Mesenchymal stem cell (in vitro differentiated cells and primary cell): ENCODE measurements around the gene PARD3.

Source experiments
- DNase-seq: peaks from one replicate; pipeline ENCODE4 v3.0.0-alpha.2; 2013
- H2AFZ ChIP-seq: one replicate; pipeline ENCODE4 v1.6.1; 2013; ENCODE audit warnings: low read depth, mild to moderate bottlenecking, control low read depth, inconsistent platforms, low read length, moderate library complexity
- H2AK5ac ChIP-seq: 2 replicates; pipeline ENCODE4 v1.6.1; 2013; ENCODE audit warnings: low read length, moderate library complexity, mild to moderate bottlenecking, inconsistent platforms; ENCODE audit not compliant: severe bottlenecking
- H2BK120ac ChIP-seq: one replicate; pipeline ENCODE4 v1.6.1; 2013; ENCODE audit warnings: low read depth, mild to moderate bottlenecking, inconsistent platforms, low read length, moderate library complexity
- H2BK12ac ChIP-seq, 2 experiments: one replicate each; pipeline ENCODE4 v1.6.1; 2013; ENCODE audit warnings: inconsistent platforms in 2 of 2, low read length in 2 of 2, mild to moderate bottlenecking in 2 of 2, moderate library complexity in 2 of 2, control low read depth in 1 of 2
- H2BK15ac ChIP-seq: one replicate; pipeline ENCODE4 v1.6.1; 2013; ENCODE audit warnings: mild to moderate bottlenecking, low read depth, inconsistent platforms; ENCODE audit not compliant: poor library complexity, severe bottlenecking
- H2BK5ac ChIP-seq: 2 replicates; pipeline ENCODE4 v1.6.1; 2013; ENCODE audit warnings: low read depth, mild to moderate bottlenecking, low read length, control low read depth, inconsistent platforms; ENCODE audit not compliant: poor library complexity, severe bottlenecking
- H3K14ac ChIP-seq, 2 experiments: one replicate each; pipeline ENCODE4 v1.6.1; 2013; ENCODE audit warnings: inconsistent platforms in 2 of 2, low read length in 2 of 2, control low read depth in 1 of 2, mild to moderate bottlenecking in 1 of 2, moderate library complexity in 1 of 2
- H3K18ac ChIP-seq, 2 experiments: one replicate each; pipeline ENCODE4 v1.6.1; 2013; ENCODE audit warnings: inconsistent platforms in 2 of 2, low read length in 2 of 2, control low read depth in 1 of 2, low read depth in 1 of 2, mild to moderate bottlenecking in 1 of 2
- H3K23ac ChIP-seq, 2 experiments: one replicate each; pipeline ENCODE4 v1.6.1; 2013; ENCODE audit warnings: inconsistent platforms in 2 of 2, low read length in 2 of 2, mild to moderate bottlenecking in 2 of 2, moderate library complexity in 2 of 2, control low read depth in 1 of 2
- H3K27ac ChIP-seq: 2 replicates; pipeline ENCODE4 v1.5.1; 2013; ENCODE audit warnings: mild to moderate bottlenecking, moderate library complexity, low read length, control low read depth, inconsistent platforms; ENCODE audit not compliant: poor library complexity, severe bottlenecking
- H3K27me3 ChIP-seq, 2 experiments: 2 replicates each; pipeline versions ENCODE4 v1.6.1 to v1.7.0; 2013; ENCODE audit warnings: low read length in 2 of 2, mild to moderate bottlenecking in 2 of 2, moderate library complexity in 2 of 2, control low read depth in 1 of 2, inconsistent platforms in 1 of 2; ENCODE audit not compliant: control insufficient read depth in 1 of 2, insufficient read depth in 1 of 2
- H3K36me3 ChIP-seq, 2 experiments: 2 replicates each; pipeline versions ENCODE4 v1.6.1 to v1.7.0; 2013; ENCODE audit warnings: low read length in 2 of 2, control low read depth in 1 of 2, inconsistent platforms in 1 of 2, low read depth in 1 of 2, mild to moderate bottlenecking in 1 of 2; ENCODE audit not compliant: insufficient read depth in 2 of 2, control insufficient read depth in 1 of 2
- H3K4ac ChIP-seq, 2 experiments: one replicate each; pipeline ENCODE4 v1.6.1; 2013; ENCODE audit warnings: inconsistent platforms in 2 of 2, low read length in 2 of 2, mild to moderate bottlenecking in 2 of 2, moderate library complexity in 2 of 2, control low read depth in 1 of 2, low read depth in 1 of 2
- H3K4me1 ChIP-seq: 2 replicates; pipeline ENCODE4 v1.6.1; 2013; ENCODE audit warnings: low read depth, low read length, control low read depth; ENCODE audit not compliant: control insufficient read depth, insufficient read depth
- H3K4me2 ChIP-seq: 2 replicates; pipeline ENCODE4 v1.6.1; 2013; ENCODE audit warnings: low read length, mild to moderate bottlenecking, inconsistent platforms; ENCODE audit not compliant: poor library complexity, severe bottlenecking
- H3K4me3 ChIP-seq, 2 experiments: 2 replicates each; pipeline versions ENCODE4 v1.5.1 to v1.7.0; 2013; ENCODE audit warnings: low read length in 2 of 2, mild to moderate bottlenecking in 2 of 2, control low read depth in 1 of 2, low read depth in 1 of 2; ENCODE audit not compliant: insufficient read depth in 1 of 2
- H3K79me1 ChIP-seq: replicated peaks from 2 replicates; pipeline ENCODE4 v1.6.1; 2013; ENCODE audit warnings: mild to moderate bottlenecking, control low read depth, low read length, inconsistent platforms; ENCODE audit not compliant: poor library complexity, severe bottlenecking
- H3K9ac ChIP-seq: 2 replicates; pipeline ENCODE4 v1.7.0; 2013; ENCODE audit warnings: mild to moderate bottlenecking, low read length, moderate library complexity
- H3K9me3 ChIP-seq: 2 replicates; pipeline ENCODE4 v1.7.0; 2013; ENCODE audit warnings: mild to moderate bottlenecking, low read length; ENCODE audit not compliant: control insufficient read depth
- H4K8ac ChIP-seq: one replicate; pipeline ENCODE4 v1.6.1; 2013; ENCODE audit warnings: inconsistent platforms, mild to moderate bottlenecking, low read length, moderate library complexity
- H4K91ac ChIP-seq: one replicate; pipeline ENCODE4 v1.6.1; 2013; ENCODE audit warnings: mild to moderate bottlenecking, low read length, inconsistent platforms
- WGBS: methylation state at CpG from one replicate; pipeline ENCODE4 v1.1.7; 2013; ENCODE audit warnings: mixed read lengths; 5-methylcytosine and 5-hydroxymethylcytosine counted together

Gene PARD3

DNA sequence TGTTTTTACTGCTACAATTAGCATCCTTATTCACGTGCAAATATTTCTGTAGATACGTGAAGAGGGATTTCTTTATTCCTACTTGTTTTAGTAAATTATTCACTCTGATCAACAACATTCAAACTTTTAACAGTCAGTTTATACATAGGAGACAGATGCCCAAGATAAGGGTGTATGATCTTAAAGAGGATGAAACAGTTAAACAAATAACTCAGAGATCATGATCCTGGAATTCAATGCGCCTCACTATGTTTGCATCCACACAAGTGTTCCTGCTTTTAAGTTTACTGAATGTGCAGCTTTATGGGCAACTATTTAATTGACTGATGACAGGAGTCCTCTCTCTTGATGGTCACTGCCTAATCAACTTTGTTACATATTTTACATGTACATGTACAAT is 394.8 kb downstream of the PARD3 start:
- no CpG with 5 or more reads among the region's 3 CpGs for WGBS
- Histone ChIP-seq H3K79me1 (peaks cover 12% of the 10 kb centered on the region), H2BK120ac (no peak overlapping the region), H3K36me3 (no peaks in the 10 kb centered on the region), H3K27me3 (no peaks in the 10 kb centered on the region), H3K4ac (no peak overlapping the region), H4K8ac (no peak overlapping the region), H3K27ac (no peak overlapping the region), H3K14ac (no peak overlapping the region), H3K9me3 (no peaks in the 10 kb centered on the region), H2BK15ac (no peak overlapping the region), H3K4me3 (no peak overlapping the region), H3K23ac (no peak overlapping the region), H2AFZ (no peak overlapping the region), H2AK5ac (no peak overlapping the region), H2BK5ac (no peak overlapping the region), H3K9ac (no peak overlapping the region), H4K91ac (no peak overlapping the region), H3K4me2 (no peak overlapping the region), H3K18ac (no peak overlapping the region), H3K4me1 (peaks cover 11% of the 10 kb centered on the region), H2BK12ac (no peak overlapping the region)
- no peak for DNase-seq

- H3K9me3 ChIP-seq = no peaks in the 10 kb centered on the region
- no peak overlapping the region for H4K91ac ChIP-seq
- H3K4ac ChIP-seq = no peak overlapping the region
- H2BK120ac ChIP-seq = no peak overlapping the region
- no peak overlapping the region for H3K27ac ChIP-seq
- H2AFZ ChIP-seq = no peak overlapping the region
- no peak overlapping the region for H2BK12ac ChIP-seq
- H3K23ac ChIP-seq = no peak overlapping the region
- H3K4me2 ChIP-seq = no peak overlapping the region
- H3K4me1 ChIP-seq = peaks cover 9% of the 10 kb centered on the region
- no peaks in the 10 kb centered on the region for H3K27me3 ChIP-seq
- DNase-seq = no peak
- no peak overlapping the region for H2AK5ac ChIP-seq
- H2BK15ac ChIP-seq = no peak overlapping the region
- no peak overlapping the region for H2BK5ac ChIP-seq
- H3K79me1 ChIP-seq = peaks cover 26% of the 10 kb centered on the region
- H3K18ac ChIP-seq = no peak overlapping the region
- no CpG with 5 or more reads among the region's 4 CpGs for WGBS
- no peak overlapping the region for H3K14ac ChIP-seq
- H3K36me3 ChIP-seq = no peaks in the 10 kb centered on the region
- H3K9ac ChIP-seq = no peak overlapping the region
- no peak overlapping the region for H4K8ac ChIP-seq
- no peak overlapping the region for H3K4me3 ChIP-seq
Measured at GRCh38 chr10:34415039-34415438, 400.1 kb downstream of the PARD3 start.

DNA sequence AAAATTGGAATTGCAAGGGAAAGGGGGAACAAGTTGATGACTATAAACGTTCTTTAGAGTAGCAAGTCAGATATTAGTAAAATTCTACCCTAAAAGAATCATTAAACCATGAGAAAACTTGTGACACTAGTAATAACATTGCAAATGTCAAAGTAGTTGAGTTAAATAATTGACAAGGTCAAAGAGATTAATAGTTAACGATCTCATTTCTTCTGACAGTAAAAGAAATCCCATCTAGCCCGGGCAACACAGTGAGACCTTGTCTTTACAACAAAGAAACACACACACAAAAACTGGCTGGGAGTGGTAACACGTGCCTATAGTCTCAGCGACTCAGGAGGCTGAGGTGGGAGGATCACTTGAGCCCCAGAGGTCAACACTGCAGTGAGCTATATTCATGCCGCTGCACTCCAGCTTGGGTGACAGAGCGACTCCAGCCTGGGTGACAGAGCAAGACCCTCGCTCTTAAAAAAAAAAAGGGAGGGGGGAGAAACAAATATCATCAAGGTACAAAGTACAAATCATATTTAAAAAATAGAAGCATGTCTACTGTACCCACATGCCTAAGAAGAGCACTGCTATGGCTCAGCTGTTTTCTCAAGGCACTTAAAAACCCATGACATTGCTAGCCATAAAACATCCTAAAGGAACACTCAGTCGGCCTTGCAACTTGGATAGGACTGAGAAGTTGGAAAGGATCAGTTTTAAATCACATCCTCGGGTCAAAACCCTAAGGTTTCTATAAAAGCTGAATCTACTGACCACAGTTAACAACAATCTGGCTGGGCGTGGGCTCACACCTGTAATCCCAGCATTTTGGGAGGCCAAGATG is 401.1 kb downstream of the PARD3 start:
- H2AK5ac ChIP-seq = no peak overlapping the region
- no peak overlapping the region for H4K8ac ChIP-seq
- no peak overlapping the region for H3K4me3 ChIP-seq
- H2BK12ac ChIP-seq = no peak overlapping the region
- H3K4me1 ChIP-seq = peaks cover 8% of the 10 kb centered on the region
- H2BK15ac ChIP-seq = no peak overlapping the region
- no peak overlapping the region for H4K91ac ChIP-seq
- no peak overlapping the region for H3K9ac ChIP-seq
- no peak overlapping the region for H3K14ac ChIP-seq
- no peak overlapping the region for H2AFZ ChIP-seq
- H2BK5ac ChIP-seq = no peak overlapping the region
- peak overlapping the region; percentile 11 for H3K4me2 ChIP-seq
- H3K23ac ChIP-seq = no peak overlapping the region
- no peaks in the 10 kb centered on the region for H3K27me3 ChIP-seq
- 82% methylated on average over 8 of the region's 11 CpGs for WGBS
- no peak for DNase-seq
- no peak overlapping the region for H3K18ac ChIP-seq
- no peak overlapping the region for H3K27ac ChIP-seq
- H2BK120ac ChIP-seq = no peak overlapping the region
- no peak overlapping the region for H3K4ac ChIP-seq
- H3K9me3 ChIP-seq = no peaks in the 10 kb centered on the region
- peaks cover 22% of the 10 kb centered on the region for H3K79me1 ChIP-seq
- H3K36me3 ChIP-seq = no peaks in the 10 kb centered on the region

GRCh38 chr10:34413214-34413613 is 401.9 kb downstream of the PARD3 start:
- H2BK15ac ChIP-seq = no peak overlapping the region
- H2BK120ac ChIP-seq = no peak overlapping the region
- no peak overlapping the region for H2AK5ac ChIP-seq
- no peaks in the 10 kb centered on the region for H3K27me3 ChIP-seq
- H4K91ac ChIP-seq = no peak overlapping the region
- no peak overlapping the region for H3K14ac ChIP-seq
- whole genome bisulfite sequencing = 83% methylated on average over 2 of the region's 3 CpGs
- peaks cover 19% of the 10 kb centered on the region for H3K79me1 ChIP-seq
- no peaks in the 10 kb centered on the region for H3K36me3 ChIP-seq
- H3K23ac ChIP-seq = no peak overlapping the region
- H3K9me3 ChIP-seq = no peaks in the 10 kb centered on the region
- H2BK12ac ChIP-seq = no peak overlapping the region
- peaks cover 8% of the 10 kb centered on the region for H3K4me1 ChIP-seq
- no peak overlapping the region for H3K9ac ChIP-seq
- H3K27ac ChIP-seq = no peak overlapping the region
- no peak for DNase-seq
- H3K4me3 ChIP-seq = no peak overlapping the region
- no peak overlapping the region for H4K8ac ChIP-seq
- no peak overlapping the region for H3K4me2 ChIP-seq
- no peak overlapping the region for H2AFZ ChIP-seq
- H3K18ac ChIP-seq = peak overlapping the region in 1 of 2 experiments; percentile 8
- no peak overlapping the region for H3K4ac ChIP-seq
- H2BK5ac ChIP-seq = no peak overlapping the region
